HEK293T (cell line): ENCODE data around the gene TMEM135.

Experiments
- BHLHE40 ChIP-seq: fragments of 450-650 bp; IDR thresholded peaks from 2 replicates; pipeline ENCODE4 v1.6.1; 2016; ENCODE audit warnings: mild to moderate bottlenecking, moderate library complexity, borderline replicate concordance
- ELF4 ChIP-seq: fragments of 450-650 bp; IDR thresholded peaks from 2 replicates; pipeline ENCODE4 v1.6.1; 2017; ENCODE audit warnings: antibody characterized with exemption
- FOXM1 ChIP-seq: fragments of 450-650 bp; IDR thresholded peaks from 2 replicates; pipeline ENCODE4 v1.6.1; 2017; ENCODE audit warnings: mild to moderate bottlenecking, borderline replicate concordance
- HDGF ChIP-seq: fragments of 450-650 bp; IDR thresholded peaks from 2 replicates; pipeline ENCODE4 v1.6.1; 2017; ENCODE audit warnings: antibody characterized with exemption, borderline replicate concordance
- L3MBTL2 ChIP-seq: fragments of 450-650 bp; conservative IDR thresholded peaks from 2 replicates; pipeline ENCODE4 v1.6.1; 2016; ENCODE audit warnings: mild to moderate bottlenecking
- LEF1 ChIP-seq: fragments of 450-650 bp; IDR thresholded peaks from 2 replicates; pipeline ENCODE4 v1.6.1; 2017; ENCODE audit warnings: mild to moderate bottlenecking, borderline replicate concordance
- NFRKB ChIP-seq: fragments of 450-650 bp; IDR thresholded peaks from 2 replicates; pipeline ENCODE4 v1.6.1; 2016; ENCODE audit warnings: mild to moderate bottlenecking, moderate library complexity
- SP1 ChIP-seq: fragments of 450-650 bp; IDR thresholded peaks from 2 replicates; pipeline ENCODE4 v1.6.1; 2017
- ZNF384 ChIP-seq: fragments of 450-650 bp; IDR thresholded peaks from 2 replicates; pipeline ENCODE4 v1.6.1; 2016

DNA sequence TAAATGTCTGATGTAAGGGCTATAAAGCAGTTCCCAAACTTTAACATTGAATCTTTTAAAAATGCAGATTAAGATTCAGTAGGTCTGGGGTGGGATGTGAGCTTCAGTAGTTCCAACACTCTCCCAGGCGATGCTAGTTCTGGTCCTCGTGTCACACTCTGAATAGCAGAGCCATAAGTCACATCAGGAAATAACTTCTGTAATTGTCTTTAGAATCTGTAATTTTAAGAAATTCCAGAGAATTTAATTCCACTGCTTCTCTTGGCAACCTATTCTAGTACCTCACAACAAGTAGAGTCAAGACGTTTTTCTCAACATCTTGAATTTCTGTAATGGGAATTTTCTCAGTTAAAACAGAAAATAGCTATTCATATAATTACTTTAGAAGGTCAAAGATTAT, 223.1 kb downstream of the TMEM135 start:
- TF ChIP-seq ELF4 (no peak), NFRKB (no peak), L3MBTL2 (no peak), BHLHE40 (no peak), SP1 (no peak), LEF1 (no peak), ZNF384 (no peak), FOXM1 (no peak), HDGF (no peak)
